Right lobe of liver (tissue), 4 donors: ENCODE data around the gene CCDC85C.

Experiments
- POLR2A ChIP-seq: fragments of 450-650 bp; IDR thresholded peaks from one replicate; pipeline ENCODE4 v1.6.1; 2017; ENCODE audit warnings: antibody characterized with exemption, mild to moderate bottlenecking
- TF ChIP-seq, protein P1 (sequence below), 4 donors: fragments of 200-600 bp in 3 of 4; fragments of 450-650 bp in 1 of 4; IDR thresholded peaks; one replicate each; pipeline versions ENCODE4 v1.5.1 to v1.8.0; 2016 to 2022; ENCODE audit warnings: antibody characterized with exemption in 4 of 4, mild to moderate bottlenecking in 2 of 4
- donor health status: DM: no; HTN: no; CAD: no.
- donor health status: DM: no; HTN: no; CAD: no.
- donor health status: DM: no; HTN: yes; CAD: no.

DNA sequence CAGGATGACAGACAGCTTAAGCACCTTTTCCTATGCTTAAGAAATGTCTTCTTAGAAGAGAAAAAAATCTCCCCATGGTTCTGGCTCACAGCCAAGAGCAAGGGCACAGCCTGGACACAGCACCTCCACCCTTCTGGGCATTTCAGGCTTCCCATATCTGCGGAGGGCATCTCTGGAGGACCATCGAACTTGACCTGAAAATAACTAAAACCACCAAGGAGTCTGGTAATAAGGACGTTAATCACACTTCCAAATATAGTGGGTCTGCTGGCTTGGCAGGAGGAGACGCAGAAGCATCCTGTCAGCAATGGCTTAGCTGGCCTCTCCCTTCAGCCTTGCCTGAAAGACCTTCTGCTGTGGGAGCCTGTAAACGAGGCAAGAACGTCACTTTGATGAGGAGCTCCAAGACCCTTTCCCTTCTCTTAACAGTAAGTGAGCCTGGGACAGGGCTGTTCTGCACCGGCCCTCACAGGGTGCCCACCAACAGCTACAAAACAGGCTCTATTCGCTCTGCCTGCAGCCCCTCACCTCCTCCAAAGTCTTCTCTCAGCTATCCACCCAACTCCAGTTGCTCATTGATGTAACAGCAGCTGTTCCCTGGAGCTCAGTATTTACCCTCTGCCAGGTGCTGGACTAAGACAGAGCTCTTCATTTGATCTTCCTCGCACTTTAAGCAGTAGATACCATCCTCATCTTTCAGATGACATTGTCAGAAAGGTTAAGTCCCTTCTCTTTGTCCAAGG, 136.5 kb downstream of the CCDC85C start:
- TF ChIP-seq POLR2A, result no peak
- TF ChIP-seq, protein P1, sequence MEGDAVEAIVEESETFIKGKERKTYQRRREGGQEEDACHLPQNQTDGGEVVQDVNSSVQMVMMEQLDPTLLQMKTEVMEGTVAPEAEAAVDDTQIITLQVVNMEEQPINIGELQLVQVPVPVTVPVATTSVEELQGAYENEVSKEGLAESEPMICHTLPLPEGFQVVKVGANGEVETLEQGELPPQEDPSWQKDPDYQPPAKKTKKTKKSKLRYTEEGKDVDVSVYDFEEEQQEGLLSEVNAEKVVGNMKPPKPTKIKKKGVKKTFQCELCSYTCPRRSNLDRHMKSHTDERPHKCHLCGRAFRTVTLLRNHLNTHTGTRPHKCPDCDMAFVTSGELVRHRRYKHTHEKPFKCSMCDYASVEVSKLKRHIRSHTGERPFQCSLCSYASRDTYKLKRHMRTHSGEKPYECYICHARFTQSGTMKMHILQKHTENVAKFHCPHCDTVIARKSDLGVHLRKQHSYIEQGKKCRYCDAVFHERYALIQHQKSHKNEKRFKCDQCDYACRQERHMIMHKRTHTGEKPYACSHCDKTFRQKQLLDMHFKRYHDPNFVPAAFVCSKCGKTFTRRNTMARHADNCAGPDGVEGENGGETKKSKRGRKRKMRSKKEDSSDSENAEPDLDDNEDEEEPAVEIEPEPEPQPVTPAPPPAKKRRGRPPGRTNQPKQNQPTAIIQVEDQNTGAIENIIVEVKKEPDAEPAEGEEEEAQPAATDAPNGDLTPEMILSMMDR (IDR thresholded peaks at IDR 0.05), result no peak
